Islet precursor cell (in vitro differentiated cells): ENCODE data around the gene NFAT5.
"Not testable (repeated sequence)": the region's sequence is repeated elsewhere in the genome, so short reads cannot be mapped to it uniquely, and the experiment has no call there.

Source experiments
- DNase-seq: peaks from one replicate; pipeline ENCODE4 v3.0.0-alpha.2; 2018

The NFAT5 gene

DNA sequence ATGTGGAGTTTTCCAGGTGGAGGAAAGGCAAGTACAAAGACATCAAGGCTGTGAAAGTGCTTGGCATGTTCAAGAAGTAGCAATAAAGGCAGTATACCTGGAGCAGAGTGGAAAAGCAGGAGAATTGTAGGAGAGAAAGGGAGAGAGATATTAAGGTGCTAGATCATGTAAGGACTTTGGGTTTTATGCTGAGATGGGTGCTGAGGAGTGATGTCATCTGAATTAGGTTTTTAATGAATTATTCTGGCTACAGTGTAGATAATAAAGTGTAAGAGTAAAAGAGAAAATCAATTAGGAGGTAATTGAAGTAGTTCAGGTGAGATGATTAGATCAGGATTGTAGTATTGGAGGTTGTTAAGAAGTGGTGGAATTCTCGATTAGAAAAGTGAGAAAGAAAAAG lies 34.0 kb downstream of the NFAT5 start:
- DNase-seq, result no peak

DNA sequence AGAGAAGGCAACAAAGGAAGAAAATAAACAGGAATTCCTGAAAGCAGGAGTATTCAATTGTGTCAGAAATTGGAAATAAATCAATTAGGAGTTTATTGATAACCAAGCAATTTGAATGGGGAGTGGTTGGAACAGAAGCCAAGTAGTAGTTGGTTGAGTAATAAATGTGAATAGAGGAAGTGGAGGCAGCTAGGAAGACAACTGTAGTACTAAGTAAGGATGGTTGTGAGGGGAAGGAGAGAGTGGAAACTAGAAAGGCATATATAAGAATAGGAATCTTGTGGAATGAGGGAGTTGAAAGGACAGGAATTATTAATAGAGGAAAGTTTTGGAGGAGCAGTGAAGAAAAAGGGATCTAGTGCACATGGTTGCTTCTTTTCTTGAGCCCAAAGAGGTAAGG lies 34.4 kb downstream of the NFAT5 start:
- no peak for DNase-seq

DNA sequence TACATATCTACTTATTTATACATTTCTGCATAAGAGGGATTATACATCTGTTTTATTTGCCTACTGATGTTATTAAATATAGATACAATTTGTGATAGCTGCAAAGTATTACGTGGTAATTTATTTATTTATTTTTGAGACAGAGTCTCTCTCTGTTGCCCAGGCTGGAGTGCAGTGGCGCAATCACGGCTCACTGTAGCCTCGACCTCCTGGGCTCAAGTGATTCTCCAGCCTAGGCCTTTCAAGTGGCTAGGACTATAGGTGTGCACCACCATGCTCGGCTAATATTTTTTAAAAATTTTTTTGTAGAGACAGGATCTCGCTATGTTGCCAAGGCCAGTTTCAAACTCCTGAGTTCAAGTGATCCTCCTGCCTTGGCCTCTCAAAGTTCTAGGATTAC lies 35.5 kb downstream of the NFAT5 start:
- no peak for DNase-seq

DNA sequence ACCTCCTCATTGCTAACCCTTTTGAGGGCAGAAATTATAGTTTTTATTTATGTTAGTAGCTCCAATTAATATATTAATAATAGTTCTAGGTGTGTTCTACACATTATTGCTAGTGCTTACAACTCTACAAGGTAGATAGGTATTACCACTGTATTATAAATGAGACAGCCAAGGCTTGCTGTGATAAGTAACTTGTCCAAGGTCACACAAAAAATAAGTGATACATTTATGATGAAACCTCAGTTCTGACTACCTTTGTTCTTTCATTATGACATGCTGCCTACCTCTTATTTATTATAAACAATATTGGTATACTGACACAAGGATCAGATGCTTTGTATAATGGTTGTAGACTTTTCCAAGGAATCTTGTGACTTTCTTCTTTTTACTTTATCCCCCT lies 41.2 kb downstream of the NFAT5 start:
- DNase-seq, result no peak

DNA sequence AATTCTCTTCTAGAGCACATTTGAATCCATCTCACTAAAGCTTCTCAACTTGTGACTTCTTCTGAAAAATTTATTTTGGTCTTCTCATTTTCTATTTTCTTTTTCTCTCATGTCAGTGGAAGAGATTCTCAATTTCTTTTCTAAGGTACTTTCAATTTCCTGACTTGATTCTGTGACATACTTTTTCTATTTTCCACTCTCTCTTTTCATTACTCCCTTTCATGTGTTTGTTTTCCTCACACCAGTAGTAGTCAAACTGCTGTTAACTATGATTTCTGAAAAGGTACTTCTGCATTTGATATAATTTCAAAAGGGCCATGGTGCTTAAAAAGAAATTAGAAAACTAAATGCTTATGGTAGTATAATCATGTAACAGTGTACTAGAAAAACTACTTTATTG lies 41.9 kb downstream of the NFAT5 start:
- DNase-seq, result no peak

DNA sequence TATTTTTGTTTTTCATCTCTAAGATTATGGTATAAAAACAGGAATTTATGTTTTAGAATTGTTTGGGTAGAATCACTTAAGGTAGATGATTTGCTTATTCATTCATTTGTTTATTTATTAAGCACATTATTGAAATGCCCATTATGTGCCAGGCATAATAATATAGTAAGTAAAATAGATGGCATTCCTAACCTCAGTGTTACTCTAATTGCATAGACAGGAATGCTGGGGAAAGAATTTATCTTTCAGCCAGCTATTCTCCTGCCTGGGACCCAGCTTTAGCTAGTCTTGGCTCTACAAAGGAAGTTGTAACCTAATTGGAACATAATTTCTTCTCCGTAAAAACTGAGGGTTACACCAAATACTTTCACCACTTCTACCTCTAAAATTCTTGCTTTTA lies 44.6 kb downstream of the NFAT5 start:
- DNase-seq, result no peak

DNA sequence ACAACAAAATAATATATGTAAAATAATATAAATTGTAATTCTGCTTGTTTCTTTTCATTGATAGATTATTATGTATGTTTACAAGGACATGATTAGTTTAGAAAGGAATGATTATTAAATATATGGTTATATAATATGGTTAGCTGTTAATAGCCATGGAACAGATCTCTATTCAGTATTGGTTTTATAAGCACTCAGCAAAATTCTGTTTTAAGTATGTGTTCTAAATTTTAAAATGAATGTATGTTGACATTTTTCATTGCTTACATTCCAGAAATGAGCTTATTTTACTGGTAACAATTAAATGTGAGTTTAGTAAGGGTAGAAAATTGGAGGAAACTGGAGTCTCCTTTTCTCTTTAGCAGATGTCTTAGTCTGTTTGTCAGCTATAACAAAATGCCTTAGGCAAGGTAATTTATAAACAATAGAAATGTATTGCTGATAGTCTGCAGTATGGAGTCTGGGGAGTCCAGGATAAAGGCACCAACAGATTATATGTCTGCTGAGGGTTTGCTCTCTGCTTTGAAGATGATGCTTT lies 45.4 kb downstream of the NFAT5 start:
- no peak for DNase-seq

DNA sequence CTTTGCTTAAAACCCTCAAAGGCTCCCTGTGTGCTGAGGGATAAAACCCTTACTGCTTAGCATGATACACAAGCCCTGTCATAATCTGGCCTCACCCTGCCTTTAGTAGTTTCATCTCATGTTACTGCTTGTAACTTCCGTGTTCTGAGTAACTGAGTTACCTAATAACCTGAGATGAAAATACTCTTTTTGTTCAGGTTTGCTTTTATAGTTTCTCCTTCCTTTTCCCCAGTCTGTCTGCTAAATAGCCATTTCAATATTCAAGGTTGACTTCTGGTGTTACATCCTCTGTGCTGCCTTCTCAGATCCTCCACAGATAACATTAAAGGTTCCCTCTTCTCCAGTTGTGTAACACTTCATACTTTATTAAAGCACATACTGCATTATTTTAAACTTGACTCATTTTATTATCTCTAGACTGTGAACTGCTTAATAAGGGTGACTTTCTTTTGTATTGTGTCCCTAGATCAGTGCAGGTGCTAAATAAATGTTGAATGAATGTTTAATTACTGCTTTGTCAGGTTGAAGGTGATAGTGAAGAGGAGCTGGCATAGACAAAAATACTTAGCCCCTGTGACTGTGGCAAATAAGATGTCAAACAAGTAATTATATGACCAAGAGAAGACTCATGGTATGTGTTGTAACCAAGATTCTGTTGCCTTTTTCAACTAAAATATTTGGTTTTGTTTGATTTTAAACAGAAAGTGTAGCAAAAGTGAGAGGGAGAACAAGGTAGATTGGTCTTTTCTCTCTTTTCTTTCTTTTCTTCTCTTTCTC lies 47.8 kb downstream of the NFAT5 start:
- no peak for DNase-seq

DNA sequence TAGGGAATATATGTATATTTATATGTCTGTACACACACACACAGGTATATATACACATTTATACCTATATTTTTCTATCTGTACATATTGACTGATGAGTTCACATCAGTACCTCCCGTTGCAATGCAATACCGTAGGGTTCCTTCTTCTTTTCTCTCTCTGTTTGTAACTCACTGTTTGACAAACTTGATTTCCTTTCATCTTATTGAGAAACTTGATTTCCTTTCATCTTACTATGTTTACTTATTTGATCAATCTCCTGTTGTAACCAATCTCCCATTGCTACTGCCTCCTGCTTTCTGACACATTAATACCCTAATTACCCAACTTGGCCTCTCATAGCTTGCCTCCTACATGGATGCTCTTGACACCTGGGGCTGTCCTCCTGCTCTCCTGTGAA lies 49.8 kb downstream of the NFAT5 start:
- no peak for DNase-seq

DNA sequence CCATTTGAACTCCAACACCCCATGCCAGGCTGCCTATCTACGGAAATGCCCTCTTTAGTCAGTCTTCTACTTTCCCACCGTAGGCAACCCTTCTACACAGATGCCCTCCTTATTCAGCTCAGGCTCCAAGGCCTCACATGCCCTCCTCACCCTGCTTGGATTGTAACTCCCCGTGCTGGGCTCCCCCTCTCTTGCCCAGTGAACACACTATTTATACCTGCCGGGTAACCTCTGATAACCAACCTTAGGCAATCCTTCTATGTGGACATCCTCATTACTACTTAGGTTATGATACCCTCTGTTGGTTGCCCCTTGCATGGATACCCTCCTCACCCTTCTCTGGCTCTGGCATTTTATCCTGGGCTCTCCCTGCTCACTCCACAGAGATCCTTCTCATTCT lies 50.3 kb downstream of the NFAT5 start:
- DNase-seq, result no peak

DNA sequence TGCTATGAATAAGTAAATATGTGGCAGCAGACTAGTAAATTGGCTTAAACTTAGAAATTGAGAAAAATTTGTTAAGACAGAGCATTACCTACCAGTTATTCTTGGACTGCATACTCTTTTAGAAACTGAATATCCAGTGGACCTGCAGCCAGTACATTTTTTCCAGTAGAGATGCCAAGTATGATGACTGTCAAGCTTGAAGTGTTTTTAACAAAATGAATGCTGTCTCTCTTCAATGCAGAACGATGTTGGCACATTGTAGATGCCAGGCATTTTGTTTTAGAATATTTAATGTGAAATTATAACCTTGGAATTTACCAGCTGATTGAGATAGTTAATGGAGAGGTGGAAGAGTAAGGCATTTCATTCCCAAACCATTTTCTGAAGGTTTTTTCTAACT lies 52.5 kb downstream of the NFAT5 start:
- no peak for DNase-seq

DNA sequence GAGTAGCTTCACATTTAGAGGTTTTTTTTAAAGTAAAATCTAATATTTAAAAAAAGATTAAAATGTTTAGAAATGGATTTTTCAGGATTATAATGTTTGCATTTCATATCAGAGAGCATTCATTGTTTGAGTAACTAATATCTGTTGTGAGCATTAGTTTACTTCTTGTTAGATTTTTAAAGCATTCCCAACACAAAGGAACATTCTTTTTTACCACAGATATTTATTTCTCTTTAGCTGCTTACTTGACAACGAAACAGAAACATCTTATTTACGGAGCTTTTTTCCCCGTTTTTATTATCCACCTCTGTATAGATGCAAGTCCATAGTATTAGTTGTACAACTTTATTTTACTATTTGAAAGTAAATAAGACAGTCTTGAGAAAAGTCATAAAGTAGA lies 53.0 kb downstream of the NFAT5 start:
- DNase-seq, result no peak

DNA sequence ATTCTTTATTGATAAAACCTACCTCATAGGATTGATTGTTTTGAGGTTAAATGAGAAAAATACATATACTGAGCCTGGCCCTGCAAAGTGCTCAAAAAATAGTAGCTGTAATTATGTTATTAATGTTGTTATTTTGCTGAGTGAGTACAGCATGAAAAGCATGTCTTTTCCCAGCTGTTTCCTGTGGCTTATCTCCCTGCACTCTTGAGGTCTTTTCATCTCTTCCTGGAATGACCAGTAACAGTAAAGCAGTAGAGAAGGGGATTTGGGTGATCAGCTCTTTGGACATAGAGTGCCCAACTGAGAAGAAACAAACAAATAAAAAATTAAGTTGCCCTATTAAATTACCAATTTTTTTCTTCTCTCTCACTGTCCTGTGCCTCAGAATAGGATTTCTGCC lies 53.7 kb downstream of the NFAT5 start:
- no peak for DNase-seq

DNA sequence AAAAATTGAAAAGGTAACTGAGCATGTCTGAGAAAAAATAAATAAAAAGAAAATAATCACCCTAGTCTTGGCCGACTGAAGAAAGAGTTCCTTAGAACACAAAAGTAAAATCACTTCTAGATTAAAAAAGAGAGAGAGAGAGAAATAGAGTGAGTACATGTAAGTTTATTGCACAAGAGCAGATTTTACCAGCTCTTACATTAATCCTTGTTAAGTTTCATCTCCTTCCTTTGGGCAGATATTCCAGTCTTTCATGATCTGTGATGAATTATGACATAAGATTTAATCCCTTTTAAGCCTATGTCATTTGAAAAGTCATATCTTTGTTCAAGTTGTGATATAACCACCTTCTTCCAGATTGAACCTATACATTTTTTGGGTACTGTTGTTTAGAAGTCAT lies 54.8 kb downstream of the NFAT5 start:
- no peak for DNase-seq

DNA sequence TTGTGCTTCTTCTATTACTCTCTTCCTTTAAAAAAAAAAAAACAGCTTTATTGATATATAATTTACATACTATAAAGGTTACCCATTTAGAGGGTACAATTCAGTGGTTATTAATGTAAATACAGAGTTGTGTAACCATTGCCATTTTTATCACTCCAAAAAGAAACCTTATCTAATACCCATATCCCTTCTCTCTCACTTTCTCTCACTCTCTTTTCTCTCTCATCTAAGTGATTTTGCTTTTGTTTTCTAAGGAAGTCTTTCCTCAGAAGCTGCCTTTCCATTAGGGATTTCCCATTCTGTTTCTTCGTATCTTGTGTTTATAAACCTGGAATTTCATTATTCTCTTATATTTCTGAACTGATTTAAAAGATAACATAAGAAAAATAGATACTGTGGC lies 55.5 kb downstream of the NFAT5 start:
- no peak for DNase-seq

DNA sequence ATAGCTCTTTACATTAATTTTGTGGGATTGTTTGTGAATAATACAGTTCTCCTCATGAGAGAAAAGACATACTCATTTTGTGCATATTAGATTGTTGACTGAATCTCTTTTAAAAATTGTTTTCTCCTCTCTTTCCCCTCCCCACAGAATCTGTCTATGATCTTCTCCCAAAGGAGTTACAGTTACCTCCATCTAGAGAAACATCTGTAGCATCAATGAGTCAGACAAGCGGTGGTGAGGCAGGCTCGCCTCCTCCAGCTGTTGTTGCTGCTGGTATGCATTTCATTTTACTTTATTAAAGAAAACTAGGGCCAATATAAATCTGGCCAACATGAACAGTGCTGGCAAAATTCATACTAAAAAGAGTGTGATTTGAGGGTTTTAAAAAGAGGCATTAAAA lies 60.5 kb downstream of the NFAT5 start:
- no peak for DNase-seq

DNA sequence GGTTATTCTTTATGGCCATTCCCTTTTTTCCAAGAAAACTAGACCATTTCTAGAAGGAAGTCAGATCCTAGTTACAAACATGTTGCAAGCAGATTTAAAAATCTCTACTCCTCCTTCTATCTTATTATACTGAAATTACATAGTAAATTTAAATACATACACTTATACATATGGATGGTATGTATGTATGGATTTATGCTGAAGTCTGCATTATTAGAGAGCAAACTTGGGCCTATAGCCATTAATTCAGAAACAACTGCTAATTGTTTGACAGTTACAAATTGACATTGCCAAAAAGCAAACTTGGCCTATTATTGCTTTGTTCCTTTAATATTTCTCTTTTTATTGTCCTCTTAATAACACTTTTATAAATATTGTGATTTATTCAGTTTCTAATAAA lies 67.1 kb downstream of the NFAT5 start:
- DNase-seq, result no peak

DNA sequence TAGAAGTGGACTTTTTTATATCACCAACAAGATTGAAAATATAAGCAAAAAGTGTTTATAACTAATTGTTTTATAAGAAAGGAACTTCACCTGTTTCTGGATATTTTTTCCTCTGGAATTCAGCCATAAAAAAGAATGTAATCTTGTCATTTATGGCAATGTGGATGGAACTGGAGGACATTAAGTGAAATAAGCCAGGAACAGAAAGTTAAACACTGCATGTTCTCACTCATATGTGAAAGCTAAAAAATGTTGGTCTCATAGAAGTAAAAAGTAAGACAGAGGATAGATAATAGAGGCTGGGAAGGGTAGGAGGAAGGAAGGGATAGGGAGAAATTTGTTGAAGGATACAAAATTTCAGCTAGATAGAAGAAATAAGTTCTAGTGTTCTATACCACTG lies 67.6 kb downstream of the NFAT5 start:
- no peak for DNase-seq

DNA sequence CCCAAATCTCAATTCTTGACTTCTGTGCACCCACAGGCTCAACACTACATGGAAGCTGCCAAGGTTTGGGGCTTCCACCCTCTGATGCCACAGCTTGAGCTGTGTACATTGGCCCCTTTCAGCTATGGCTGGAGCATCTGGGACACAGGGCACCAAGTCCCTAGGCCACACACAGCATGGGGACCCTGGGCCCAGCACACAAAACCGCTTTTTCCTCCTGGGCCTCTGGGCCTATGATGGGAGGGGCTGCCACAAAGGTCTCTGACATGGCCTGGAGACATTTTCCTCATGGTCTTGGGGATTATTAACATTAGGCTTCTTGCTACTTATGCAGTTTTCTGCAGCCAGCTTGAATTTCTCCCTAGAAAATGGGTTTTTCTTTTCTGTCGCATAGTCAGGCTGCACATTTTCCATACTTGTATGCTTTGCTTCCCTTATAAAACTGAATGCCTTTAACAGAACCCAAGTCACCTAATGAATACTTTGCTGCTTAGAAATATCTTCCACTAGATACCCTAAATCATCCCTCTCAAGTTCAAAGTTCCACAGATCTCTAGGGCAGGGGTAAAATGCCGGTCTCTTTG lies 70.9 kb downstream of the NFAT5 start:
- not testable (repeated sequence) for DNase-seq

DNA sequence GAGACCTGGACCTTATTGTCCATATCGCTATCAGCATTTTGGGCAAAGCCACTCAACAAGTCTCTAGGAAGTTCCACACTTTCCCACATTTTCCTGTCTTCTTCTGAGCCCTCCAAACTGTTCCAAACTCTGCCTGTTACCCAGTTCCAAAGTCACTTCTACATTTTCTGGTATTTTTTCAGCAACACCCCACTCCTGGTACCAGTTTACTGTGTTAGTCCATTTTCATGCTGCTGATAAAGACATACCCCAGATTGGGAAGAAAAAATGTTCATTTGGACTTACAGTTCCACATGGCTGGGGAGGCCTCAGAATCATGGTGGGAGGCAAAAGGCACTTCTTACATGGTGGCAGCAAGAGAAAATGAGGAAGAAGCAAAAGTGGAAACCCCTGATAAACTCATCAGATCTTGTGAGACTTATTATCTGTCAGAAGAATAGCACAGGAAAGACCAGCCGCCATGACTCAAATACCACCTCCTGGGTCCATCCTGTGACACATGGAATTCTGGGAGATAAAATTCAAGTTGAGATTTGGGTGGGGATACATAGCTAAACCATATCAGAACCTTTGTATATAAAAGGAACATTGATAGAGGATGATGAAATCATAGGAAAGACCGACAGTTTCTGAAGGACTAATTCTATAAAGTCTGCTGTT lies 71.6 kb downstream of the NFAT5 start:
- DNase-seq, result not testable (repeated sequence)

DNA sequence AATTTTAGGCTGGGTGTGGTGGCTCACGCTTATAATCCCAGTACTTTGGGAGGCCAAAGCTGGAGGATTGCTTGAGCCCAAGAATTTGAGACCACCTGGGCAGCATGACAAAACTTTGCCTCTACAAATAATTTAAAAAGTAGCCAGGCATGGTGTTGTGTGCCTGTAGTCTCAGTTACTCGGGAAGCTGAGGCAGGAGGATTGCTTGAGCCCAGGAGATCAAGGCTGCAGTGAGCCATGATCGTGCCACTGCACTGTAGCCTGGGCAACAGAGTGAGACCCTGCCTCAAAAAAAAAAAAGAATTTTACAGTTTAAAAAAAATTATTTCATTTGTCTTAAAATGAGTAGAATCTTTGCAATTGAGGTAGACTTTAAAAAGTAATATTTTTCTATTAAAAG lies 78.2 kb downstream of the NFAT5 start:
- DNase-seq, result not testable (repeated sequence)

DNA sequence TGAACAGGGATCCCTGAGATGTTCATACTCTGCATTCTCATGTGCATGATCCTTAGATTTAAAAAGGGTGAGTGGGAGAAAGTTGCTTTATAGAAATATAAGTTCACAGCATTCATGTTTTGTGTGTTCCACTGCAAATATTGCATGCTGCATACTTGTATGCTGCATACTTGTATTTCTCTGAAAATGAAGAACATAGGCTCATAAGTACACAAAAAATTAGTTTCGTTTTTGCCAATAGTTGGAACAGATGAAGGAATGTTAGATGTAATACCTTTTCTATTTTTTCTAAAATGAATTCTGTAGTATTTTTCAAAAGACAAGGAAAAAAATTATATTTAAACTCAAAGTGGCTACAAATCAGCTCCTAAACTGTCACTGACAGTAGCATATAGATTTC lies 79.0 kb downstream of the NFAT5 start:
- DNase-seq, result no peak

DNA sequence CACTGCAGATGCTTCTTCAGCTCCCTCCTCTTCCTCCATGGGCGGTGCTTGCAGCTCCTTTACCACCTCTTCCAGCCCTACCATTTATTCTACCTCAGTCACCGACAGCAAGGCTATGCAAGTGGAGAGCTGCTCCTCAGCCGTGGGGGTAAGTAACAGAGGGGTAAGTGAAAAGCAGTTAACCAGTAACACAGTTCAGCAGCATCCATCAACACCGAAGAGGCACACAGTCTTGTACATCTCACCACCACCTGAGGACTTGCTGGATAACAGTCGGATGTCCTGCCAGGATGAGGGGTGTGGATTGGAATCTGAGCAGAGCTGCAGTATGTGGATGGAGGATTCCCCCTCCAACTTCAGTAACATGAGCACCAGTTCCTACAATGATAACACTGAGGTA lies 81.3 kb downstream of the NFAT5 start:
- no peak for DNase-seq

DNA sequence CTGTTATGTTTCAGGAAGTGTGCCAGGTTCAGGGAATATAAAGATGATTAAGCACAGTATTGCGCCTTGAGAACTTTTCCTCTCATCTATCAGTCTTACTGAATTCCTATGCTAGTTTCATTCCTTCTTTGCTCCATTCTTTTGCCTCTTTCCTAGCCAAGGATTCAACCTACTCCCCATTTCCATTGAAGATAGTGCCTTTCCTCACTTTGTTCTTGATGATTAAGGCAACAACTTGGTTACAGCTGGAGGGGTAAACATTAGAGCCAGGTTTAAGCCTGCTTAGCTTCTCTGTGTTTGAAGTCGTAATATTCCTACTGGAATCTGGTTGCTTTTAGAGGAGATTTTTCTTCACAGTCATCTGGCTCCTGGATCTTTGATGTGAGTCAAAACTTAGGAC lies 85.5 kb downstream of the NFAT5 start:
- no peak for DNase-seq
